ENCODE results near the gene USP47. TPM values are rescaled to one million over a fixed set of nuclear protein-coding genes. Genes with fewer than 3 reads are reported as not detected.
A peak's percentile ranks its signal among the peaks of the same experiment; 100 is the strongest.

Gene USP47
- total RNA-seq, 2 experiments from 2014 or later, result 34.5 to 38.4 TPM

GRCh38 chr11:11960687-11961086 is 118.9 kb downstream of the USP47 start:
- Mint-ChIP-seq H3K4me3 (peak overlapping the region; percentile 37), H3K9me3 (ENCODE audit: insufficient read depth) (peaks cover 5% of the 10 kb centered on the region), H3K27me3 (ENCODE audit: low read depth) (peaks cover 8% of the 10 kb centered on the region), H3K27ac (peak overlapping the region; percentile 81), H3K4me1 (ENCODE audit: low read depth) (peaks cover 43% of the 10 kb centered on the region), H3K36me3 (ENCODE audit: low read depth) (peaks cover 44% of the 10 kb centered on the region)
- DNase-seq, result peak; percentile 67
- ATAC-seq, result peak; percentile 82
- POLR2A ChIA-PET, result no interaction called here
- CTCF ChIA-PET, result interaction anchor here (0.9 to 1.4 kb wide), 4 partner anchors 29 to 321 kb away, joined by 3 to 4 read pairs (median 4); no protein-coding TSS in a partner anchor

- H3K27ac Mint-ChIP-seq, result peak overlapping the region; percentile 81
- ChIA-PET POLR2A (interaction anchor here (1.0 kb wide), 1 partner anchor 12 kb away, joined by 3 read pairs; no protein-coding TSS in a partner anchor), CTCF (interaction anchor here (0.9 to 1.4 kb wide), 4 partner anchors 12 to 320 kb away, joined by 3 to 4 read pairs (median 4); no protein-coding TSS in a partner anchor)
- peaks cover 43% of the 10 kb centered on the region for H3K4me1 Mint-ChIP-seq (ENCODE audit: low read depth)
- no peak for DNase-seq
- H3K36me3 Mint-ChIP-seq (ENCODE audit: low read depth), result peaks cover 36% of the 10 kb centered on the region
- peaks cover 8% of the 10 kb centered on the region for H3K27me3 Mint-ChIP-seq (ENCODE audit: low read depth)
- ATAC-seq, result no peak
- peaks cover 5% of the 10 kb centered on the region for H3K9me3 Mint-ChIP-seq (ENCODE audit: insufficient read depth)
- peak overlapping the region; percentile 37 for H3K4me3 Mint-ChIP-seq
These were observed 119.7 kb downstream of the USP47 start for GRCh38 chr11:11961399-11962028.

- DNase-seq (no peak), ATAC-seq (no peak)
- peaks cover 5% of the 10 kb centered on the region for H3K9me3 Mint-ChIP-seq (ENCODE audit: insufficient read depth)
- H3K27ac Mint-ChIP-seq, result no peak overlapping the region
- ChIA-PET POLR2A (no interaction called here), CTCF (no interaction called here)
- H3K36me3 Mint-ChIP-seq (ENCODE audit: low read depth), result peaks cover 31% of the 10 kb centered on the region
- peaks cover 8% of the 10 kb centered on the region for H3K27me3 Mint-ChIP-seq (ENCODE audit: low read depth)
- H3K4me1 Mint-ChIP-seq (ENCODE audit: low read depth), result peaks cover 45% of the 10 kb centered on the region
- no peak overlapping the region for H3K4me3 Mint-ChIP-seq
These were observed 121.3 kb downstream of the USP47 start for GRCh38 chr11:11963067-11963466.

GRCh38 chr11:11963842-11964773 is 122.3 kb downstream of the USP47 start:
- H3K4me3 Mint-ChIP-seq, result no peak overlapping the region

GRCh38 chr11:11964774-11965150 is 123.0 kb downstream of the USP47 start:
- Mint-ChIP-seq H3K27me3 (ENCODE audit: low read depth) (peaks cover 8% of the 10 kb centered on the region), H3K4me1 (ENCODE audit: low read depth) (peaks cover 31% of the 10 kb centered on the region), H3K9me3 (ENCODE audit: insufficient read depth) (peaks cover 5% of the 10 kb centered on the region), H3K36me3 (ENCODE audit: low read depth) (peaks cover 19% of the 10 kb centered on the region), H3K27ac (no peak overlapping the region), H3K4me3 (no peak overlapping the region)
- ChIA-PET CTCF (interaction anchor here (1.0 to 1.7 kb wide), 3 partner anchors 10 to 34 kb away, joined by 3 to 5 read pairs (median 3); no protein-coding TSS in a partner anchor), POLR2A (no interaction called here)
- DNase-seq, result no peak
- no peak for ATAC-seq

More at GRCh38 chr11:11963842-11964773, 122.3 kb downstream of the USP47 start:
- Mint-ChIP-seq H3K4me1 (ENCODE audit: low read depth) (peaks cover 37% of the 10 kb centered on the region), H3K9me3 (ENCODE audit: insufficient read depth) (peaks cover 5% of the 10 kb centered on the region), H3K36me3 (ENCODE audit: low read depth) (peaks cover 24% of the 10 kb centered on the region), H3K27me3 (ENCODE audit: low read depth) (peaks cover 8% of the 10 kb centered on the region), H3K27ac (peak overlapping the region; percentile 7)
- ATAC-seq (no peak), DNase-seq (no peak)
- CTCF ChIA-PET, result interaction anchor here (1.0 to 1.7 kb wide), 3 partner anchors 10 to 35 kb away, joined by 3 to 5 read pairs (median 3); no protein-coding TSS in a partner anchor
- POLR2A ChIA-PET, result no interaction called here

GRCh38 chr11:11965192-11965591 is 123.4 kb downstream of the USP47 start:
- H3K27ac Mint-ChIP-seq, result no peak overlapping the region
- no peak overlapping the region for H3K4me3 Mint-ChIP-seq
- peaks cover 11% of the 10 kb centered on the region for H3K27me3 Mint-ChIP-seq (ENCODE audit: low read depth)
- H3K4me1 Mint-ChIP-seq (ENCODE audit: low read depth), result peaks cover 26% of the 10 kb centered on the region
- no peak for DNase-seq
- ATAC-seq, result no peak
- H3K9me3 Mint-ChIP-seq (ENCODE audit: insufficient read depth), result peaks cover 5% of the 10 kb centered on the region
- ChIA-PET POLR2A (no interaction called here), CTCF (interaction anchor here (1.0 to 3.2 kb wide), 3 partner anchors 11 to 34 kb away, joined by 3 to 14 read pairs (median 5); no protein-coding TSS in a partner anchor)
- peaks cover 15% of the 10 kb centered on the region for H3K36me3 Mint-ChIP-seq (ENCODE audit: low read depth)

- peaks cover 5% of the 10 kb centered on the region for H3K9me3 Mint-ChIP-seq (ENCODE audit: insufficient read depth)
- ChIA-PET POLR2A (no interaction called here), CTCF (interaction anchor here (1.0 to 3.2 kb wide), 6 partner anchors 19 to 79 kb away, joined by 3 to 17 read pairs (median 10); no protein-coding TSS in a partner anchor)
These were observed 124.0 kb downstream of the USP47 start for GRCh38 chr11:11965656-11966353.

GRCh38 chr11:11966354-11966741 is 124.6 kb downstream of the USP47 start:
- ATAC-seq, result no peak
- CTCF ChIA-PET, result interaction anchor here (1.0 to 3.2 kb wide), 18 partner anchors 9 to 315 kb away, joined by 3 to 18 read pairs (median 5); no protein-coding TSS in a partner anchor
- POLR2A ChIA-PET, result no interaction called here

More at GRCh38 chr11:11965656-11966353, 124.0 kb downstream of the USP47 start:
- Mint-ChIP-seq H3K36me3 (ENCODE audit: low read depth) (peaks cover 11% of the 10 kb centered on the region), H3K4me1 (ENCODE audit: low read depth) (peaks cover 20% of the 10 kb centered on the region), H3K27ac (no peak overlapping the region), H3K27me3 (ENCODE audit: low read depth) (peaks cover 11% of the 10 kb centered on the region), H3K4me3 (no peak overlapping the region)
- no peak for ATAC-seq
- no peak for DNase-seq

GRCh38 chr11:11966826-11967668 is 125.3 kb downstream of the USP47 start:
- no peak overlapping the region for H3K4me3 Mint-ChIP-seq
- ATAC-seq (peak; percentile 96), DNase-seq (peak; percentile 88)
- CTCF ChIA-PET, result interaction anchor here (0.7 to 3.2 kb wide), 29 partner anchors 9 to 314 kb away, joined by 3 to 18 read pairs (median 4); no protein-coding TSS in a partner anchor
- H3K36me3 Mint-ChIP-seq (ENCODE audit: low read depth), result peaks cover 3% of the 10 kb centered on the region
- H3K27ac Mint-ChIP-seq, result peak overlapping the region; percentile 20
- peaks cover 4% of the 10 kb centered on the region for H3K9me3 Mint-ChIP-seq (ENCODE audit: insufficient read depth)
- peaks cover 8% of the 10 kb centered on the region for H3K4me1 Mint-ChIP-seq (ENCODE audit: low read depth)
- peaks cover 11% of the 10 kb centered on the region for H3K27me3 Mint-ChIP-seq (ENCODE audit: low read depth)
- POLR2A ChIA-PET, result no interaction called here

More at GRCh38 chr11:11966354-11966741, 124.6 kb downstream of the USP47 start:
- no peak overlapping the region for H3K4me3 Mint-ChIP-seq
- no peak for DNase-seq
- H3K27ac Mint-ChIP-seq, result no peak overlapping the region
- H3K36me3 Mint-ChIP-seq (ENCODE audit: low read depth), result peaks cover 6% of the 10 kb centered on the region
- H3K9me3 Mint-ChIP-seq (ENCODE audit: insufficient read depth), result peaks cover 5% of the 10 kb centered on the region
- peaks cover 15% of the 10 kb centered on the region for H3K4me1 Mint-ChIP-seq (ENCODE audit: low read depth)
- peaks cover 11% of the 10 kb centered on the region for H3K27me3 Mint-ChIP-seq (ENCODE audit: low read depth)

- CTCF ChIA-PET, result interaction anchor here (0.7 to 3.2 kb wide), 18 partner anchors 8 to 313 kb away, joined by 3 to 18 read pairs (median 5); no protein-coding TSS in a partner anchor
- H3K27me3 Mint-ChIP-seq (ENCODE audit: low read depth), result peaks cover 11% of the 10 kb centered on the region
- H3K36me3 Mint-ChIP-seq (ENCODE audit: low read depth), result no peaks in the 10 kb centered on the region
- POLR2A ChIA-PET, result no interaction called here
- H3K4me1 Mint-ChIP-seq (ENCODE audit: low read depth), result peaks cover 2% of the 10 kb centered on the region
- DNase-seq, result no peak
- no peak for ATAC-seq
- H3K4me3 Mint-ChIP-seq, result no peak overlapping the region
- H3K27ac Mint-ChIP-seq, result no peak overlapping the region
- no peaks in the 10 kb centered on the region for H3K9me3 Mint-ChIP-seq (ENCODE audit: insufficient read depth)
These were observed 126.1 kb downstream of the USP47 start for GRCh38 chr11:11967669-11968510.
